Activated CD8-positive, alpha-beta T cell treated with anti-CD3 and anti-CD28 coated beads for 36 hours (primary cell): ENCODE results near the gene UCHL1. TPM values are rescaled to one million over a fixed set of nuclear protein-coding genes. Genes with fewer than 3 reads are reported as not detected.

ENCODE experiments used
- ATAC-seq: fragments of 200-7000 bp; cut with Tn5 transposase; one replicate; pipeline ENCODE4 v1.10.0; 2021; ENCODE audit warnings: mild to moderate bottlenecking, moderate library complexity
- CTCF ChIA-PET: fragments of 350-600 bp; sonication (Branson Sonifier 250); formaldehyde crosslinking; loops from one replicate; lab custom pipeline; 2021; ENCODE audit warnings: antibody characterized with exemption; lab: Charles Lee
- POLR2A ChIA-PET: fragments of 350-600 bp; sonication (Branson Sonifier 250); formaldehyde crosslinking; loops from one replicate; lab custom pipeline; 2021; ENCODE audit warnings: antibody characterized with exemption; lab: Charles Lee
- DNase-seq: peaks from one replicate; pipeline ENCODE4 v3.0.0-alpha.2; 2020
- H3K27ac Mint-ChIP-seq: one replicate; pipeline ENCODE4 v1.8.0; 2021; ENCODE audit warnings: mild to moderate bottlenecking, mixed read lengths
- H3K27me3 Mint-ChIP-seq: one replicate; pipeline ENCODE4 v1.8.0; 2021; ENCODE audit warnings: mixed read lengths
- H3K36me3 Mint-ChIP-seq: one replicate; pipeline ENCODE4 v1.8.0; 2021; ENCODE audit warnings: low read depth, mixed read lengths
- H3K4me1 Mint-ChIP-seq: one replicate; pipeline ENCODE4 v1.8.0; 2021; ENCODE audit warnings: low read depth, mixed read lengths
- H3K4me3 Mint-ChIP-seq: one replicate; pipeline ENCODE4 v1.8.0; 2021; ENCODE audit warnings: mild to moderate bottlenecking, moderate library complexity, mixed read lengths
- H3K9me3 Mint-ChIP-seq: one replicate; pipeline ENCODE4 v1.8.0; 2021; ENCODE audit warnings: mixed read lengths
- intact Hi-C: fragments of 100-400 bp; cut with micrococcal nuclease; formaldehyde crosslinking; loops from one replicate; pipeline ENCODE4 v1.10.0; 2022
- total RNA-seq, 2 experiments: library from RNA; stranded (reverse); gene quantifications; one replicate each; pipeline ENCODE4 v1.2.3, GENCODE V29; 2021
- TF ChIP-seq, protein P1 (sequence below): fragments of 200-600 bp; IDR thresholded peaks from one replicate; pipeline ENCODE4 v1.8.0; 2022; ENCODE audit warnings: antibody characterized with exemption, mild to moderate bottlenecking

Gene UCHL1
- total RNA-seq = 1 to 10 TPM; 2.5 to 3.0 TPM

DNA sequence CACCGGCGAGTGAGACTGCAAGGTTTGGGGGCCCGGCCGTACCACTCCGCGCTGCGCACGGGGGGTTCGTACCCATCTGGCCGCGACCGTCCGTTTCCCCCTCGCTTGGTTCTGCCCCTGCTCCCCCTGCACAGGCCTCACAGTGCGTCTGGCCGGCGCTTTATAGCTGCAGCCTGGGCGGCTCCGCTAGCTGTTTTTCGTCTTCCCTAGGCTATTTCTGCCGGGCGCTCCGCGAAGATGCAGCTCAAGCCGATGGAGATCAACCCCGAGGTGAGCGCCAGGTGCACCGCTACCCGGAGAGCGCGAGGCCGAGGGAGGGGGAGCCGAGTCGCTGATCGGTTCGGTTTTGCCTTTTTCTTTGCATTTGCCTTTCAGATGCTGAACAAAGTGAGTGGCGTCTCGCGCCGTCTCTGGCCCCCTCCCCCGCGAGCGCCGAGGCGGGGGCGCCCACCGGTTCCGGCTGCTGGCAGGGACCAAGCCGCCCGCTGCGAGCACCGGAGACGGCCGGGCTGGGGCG, at the start of gene UCHL1:
Gene UCHL1, plus strand, starts transcription at position 189 of the 517 bp plus-strand sequence. Its CDS starts 49 bp downstream, at position 238.
- intact Hi-C loops = no loop called here
- H3K27ac Mint-ChIP-seq = no peak within 1 kb of the TSS
- ATAC-seq = peak; percentile 72
- peak within 1 kb of the TSS; percentile 62 for H3K4me3 Mint-ChIP-seq
- DNase-seq = peak; percentile 35
- no peaks in the 10 kb centered on the region for H3K36me3 Mint-ChIP-seq
- TF ChIP-seq, protein P1, sequence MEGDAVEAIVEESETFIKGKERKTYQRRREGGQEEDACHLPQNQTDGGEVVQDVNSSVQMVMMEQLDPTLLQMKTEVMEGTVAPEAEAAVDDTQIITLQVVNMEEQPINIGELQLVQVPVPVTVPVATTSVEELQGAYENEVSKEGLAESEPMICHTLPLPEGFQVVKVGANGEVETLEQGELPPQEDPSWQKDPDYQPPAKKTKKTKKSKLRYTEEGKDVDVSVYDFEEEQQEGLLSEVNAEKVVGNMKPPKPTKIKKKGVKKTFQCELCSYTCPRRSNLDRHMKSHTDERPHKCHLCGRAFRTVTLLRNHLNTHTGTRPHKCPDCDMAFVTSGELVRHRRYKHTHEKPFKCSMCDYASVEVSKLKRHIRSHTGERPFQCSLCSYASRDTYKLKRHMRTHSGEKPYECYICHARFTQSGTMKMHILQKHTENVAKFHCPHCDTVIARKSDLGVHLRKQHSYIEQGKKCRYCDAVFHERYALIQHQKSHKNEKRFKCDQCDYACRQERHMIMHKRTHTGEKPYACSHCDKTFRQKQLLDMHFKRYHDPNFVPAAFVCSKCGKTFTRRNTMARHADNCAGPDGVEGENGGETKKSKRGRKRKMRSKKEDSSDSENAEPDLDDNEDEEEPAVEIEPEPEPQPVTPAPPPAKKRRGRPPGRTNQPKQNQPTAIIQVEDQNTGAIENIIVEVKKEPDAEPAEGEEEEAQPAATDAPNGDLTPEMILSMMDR = no peak
- H3K9me3 Mint-ChIP-seq = no peaks in the 10 kb centered on the region
- CTCF ChIA-PET = no interaction called here
- peaks cover 51% of the 10 kb centered on the region for H3K27me3 Mint-ChIP-seq
- POLR2A ChIA-PET = no interaction called here
- H3K4me1 Mint-ChIP-seq = peaks cover 10% of the 10 kb centered on the region

DNA sequence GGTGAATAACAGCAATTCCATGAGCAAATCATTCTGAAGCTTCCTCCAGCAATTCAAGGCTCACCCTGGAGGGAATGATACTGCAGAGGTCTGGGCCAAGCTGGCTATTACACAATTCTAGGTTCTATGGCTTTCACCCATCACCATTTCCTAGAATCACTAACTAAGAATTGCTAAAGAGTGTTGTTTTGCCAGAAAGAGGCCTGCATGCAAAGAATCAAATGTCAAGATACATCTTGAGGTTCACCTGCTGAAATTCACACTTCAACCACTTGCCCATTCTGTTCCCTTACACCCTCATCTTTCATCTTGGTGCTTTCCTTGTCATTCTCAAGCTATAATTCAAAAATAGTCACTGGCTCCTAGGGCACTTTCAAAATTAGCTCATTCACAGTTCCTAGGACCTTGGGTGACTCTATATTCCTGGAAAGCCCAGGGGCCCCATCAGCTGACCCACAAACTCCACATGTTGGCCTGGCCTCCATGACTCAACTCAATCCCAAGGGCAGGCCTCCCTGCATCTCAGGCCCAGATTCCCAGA, 49.4 kb upstream of the UCHL1 start:
- Mint-ChIP-seq H3K36me3 (no peaks in the 10 kb centered on the region), H3K27ac (no peak overlapping the region), H3K9me3 (peaks cover 1% of the 10 kb centered on the region), H3K27me3 (peaks cover 13% of the 10 kb centered on the region), H3K4me3 (no peak overlapping the region), H3K4me1 (peaks cover 4% of the 10 kb centered on the region)
- intact Hi-C loops = no loop called here
- peak; percentile 23 for DNase-seq
- ChIA-PET CTCF (no interaction called here), POLR2A (no interaction called here)
- TF ChIP-seq, protein P1 = no peak
- peak; percentile 87 for ATAC-seq

DNA sequence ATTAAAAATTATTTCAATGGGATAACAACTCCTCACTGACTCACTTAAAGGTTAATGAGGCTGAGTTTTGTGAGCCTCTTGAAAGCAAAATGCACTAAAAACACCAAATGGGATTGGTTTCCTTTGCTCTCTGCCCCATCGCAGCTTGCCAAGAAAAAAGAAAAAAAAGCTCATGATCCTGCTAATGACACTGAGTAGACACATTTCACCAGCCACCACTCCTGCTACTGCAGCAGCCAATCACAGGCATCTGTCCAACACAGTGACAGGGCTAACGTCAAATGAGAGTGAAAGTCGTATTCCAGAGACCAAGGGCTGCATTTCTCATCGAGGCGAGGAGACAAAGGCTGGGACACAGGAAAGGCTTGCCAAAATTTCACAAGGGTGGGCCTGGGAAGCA, 47.5 kb upstream of the UCHL1 start:
- TF ChIP-seq, protein P1 = no peak
- Mint-ChIP-seq H3K36me3 (no peaks in the 10 kb centered on the region), H3K4me3 (no peak overlapping the region), H3K9me3 (peaks cover 1% of the 10 kb centered on the region), H3K27me3 (peaks cover 25% of the 10 kb centered on the region), H3K27ac (no peak overlapping the region), H3K4me1 (peaks cover 9% of the 10 kb centered on the region)
- no peak for DNase-seq
- CTCF ChIA-PET = no interaction called here
- POLR2A ChIA-PET = no interaction called here
- intact Hi-C loops = no loop called here
- no peak for ATAC-seq

DNA sequence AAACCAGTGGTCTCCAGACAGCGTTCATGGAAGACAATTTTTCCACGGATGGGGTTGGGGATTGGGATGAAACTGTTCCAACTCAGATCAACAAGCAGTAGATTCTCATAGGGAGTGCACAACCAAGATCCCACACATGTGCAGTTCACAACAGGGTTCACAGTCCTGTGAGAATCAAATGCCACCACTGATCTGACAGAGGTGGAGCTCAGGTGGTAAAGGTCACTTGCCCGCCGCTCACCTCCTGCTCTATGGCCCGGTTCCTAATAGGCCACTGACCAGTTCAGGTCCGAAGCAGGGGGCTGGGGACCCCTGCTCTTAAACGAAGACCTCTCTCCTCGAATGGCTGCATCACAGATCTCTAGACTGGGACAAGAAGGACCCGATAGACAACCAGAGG, 46.8 kb upstream of the UCHL1 start:
- Mint-ChIP-seq H3K4me3 (no peak overlapping the region), H3K9me3 (peaks cover 1% of the 10 kb centered on the region), H3K27ac (no peak overlapping the region), H3K36me3 (no peaks in the 10 kb centered on the region), H3K4me1 (peaks cover 10% of the 10 kb centered on the region), H3K27me3 (peaks cover 31% of the 10 kb centered on the region)
- ATAC-seq = no peak
- ChIA-PET CTCF (no interaction called here), POLR2A (no interaction called here)
- TF ChIP-seq, protein P1 = no peak
- DNase-seq = no peak
- intact Hi-C loops = no loop called here

DNA sequence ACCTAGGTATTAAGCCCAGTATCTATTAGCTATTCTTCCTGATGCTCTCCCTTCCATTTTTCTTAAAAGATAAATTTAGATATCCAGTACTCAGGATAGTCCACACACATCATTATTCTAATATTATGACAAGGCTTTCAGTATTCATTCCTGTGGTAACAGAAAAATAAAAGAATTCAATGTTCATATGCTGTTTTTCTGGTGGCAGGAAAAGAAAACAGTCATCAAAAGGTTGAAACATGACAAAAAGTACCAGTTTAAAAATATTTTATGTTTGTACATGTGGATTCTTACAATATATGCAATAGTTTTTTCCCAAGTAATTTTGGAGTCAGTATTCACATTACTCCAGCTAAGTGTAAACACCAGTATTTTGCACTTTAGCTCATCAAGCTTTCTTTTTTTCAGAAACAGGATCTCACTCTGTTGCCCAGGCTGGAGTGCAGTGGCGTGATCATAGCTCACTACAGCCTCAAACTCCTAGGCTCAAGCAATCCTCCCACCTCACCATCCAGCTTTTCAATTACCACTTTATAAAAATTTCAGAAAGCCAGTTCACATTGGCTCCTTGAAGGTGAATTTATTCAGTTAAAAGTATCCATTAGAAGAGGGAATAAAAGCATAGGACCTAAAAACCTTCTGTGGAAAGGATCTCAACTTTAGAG, 44.6 kb upstream of the UCHL1 start:
- CTCF ChIA-PET = no interaction called here
- peaks cover 49% of the 10 kb centered on the region for H3K27me3 Mint-ChIP-seq
- ATAC-seq (no peak), DNase-seq (no peak)
- POLR2A ChIA-PET = no interaction called here
- intact Hi-C loops = no loop called here
- H3K36me3 Mint-ChIP-seq = no peaks in the 10 kb centered on the region
- H3K4me3 Mint-ChIP-seq = no peak overlapping the region
- TF ChIP-seq, protein P1 = no peak
- peaks cover under 1% of the 10 kb centered on the region for H3K9me3 Mint-ChIP-seq
- no peak overlapping the region for H3K27ac Mint-ChIP-seq
- peaks cover 21% of the 10 kb centered on the region for H3K4me1 Mint-ChIP-seq
